Measurements from ENCODE around the gene MEX3C.

GRCh38 chr18:51196811-51197660 is 445 bp downstream of the MEX3C start:
- TF ChIP-seq CTCF (IDR thresholded peaks at IDR 0.05) (no peak), ZFX (IDR thresholded peaks at IDR 0.05; ENCODE audit: borderline replicate concordance) (no peak)
